GM12874 (cell line): ENCODE data around the gene EFNB2.

Experiments used
- CTCF ChIP-seq: IDR thresholded peaks from 2 replicates; pipeline ENCODE4 v1.5.1; 2011; ENCODE audit warnings: low read depth, mild to moderate bottlenecking, control low read depth, low read length, moderate library complexity; ENCODE audit not compliant: insufficient read depth

Gene EFNB2

GRCh38 chr13:106522112-106522705, 13.3 kb downstream of the EFNB2 start:
- no peak for TF ChIP-seq CTCF

GRCh38 chr13:106521095-106521799, 14.2 kb downstream of the EFNB2 start:
- TF ChIP-seq CTCF: no peak

- TF ChIP-seq CTCF: no peak
These were observed 15.0 kb downstream of the EFNB2 start for GRCh38 chr13:106520251-106521054.

GRCh38 chr13:106518512-106518911, 16.9 kb downstream of the EFNB2 start:
- TF ChIP-seq CTCF: no peak

GRCh38 chr13:106517109-106517847, 18.2 kb downstream of the EFNB2 start:
- no peak for TF ChIP-seq CTCF

- TF ChIP-seq CTCF: no peak
These were observed 19.7 kb downstream of the EFNB2 start for GRCh38 chr13:106515635-106516254.
